KMS-11 (cell line): ENCODE data around the gene THAP2.

Experiments
- H2AFZ ChIP-seq: fragments of 200-600 bp; sonication (generic); 2 replicates; pipeline ENCODE4 v1.6.1; 2016; ENCODE audit warnings: antibody characterized with exemption, mixed run types, low read depth
- H3K27ac ChIP-seq: fragments of 200-600 bp; sonication (generic); 2 replicates; pipeline ENCODE4 v1.6.1; 2016; ENCODE audit warnings: mild to moderate bottlenecking, mixed run types
- H3K27me3 ChIP-seq: fragments of 200-600 bp; sonication (generic); 2 replicates; pipeline ENCODE4 v1.6.1; 2017; ENCODE audit warnings: mild to moderate bottlenecking, low read depth, mixed run types, moderate library complexity; ENCODE audit not compliant: insufficient read depth
- H3K36me3 ChIP-seq: fragments of 200-600 bp; sonication (generic); 2 replicates; pipeline ENCODE4 v1.6.1; 2017; ENCODE audit warnings: mild to moderate bottlenecking, mixed run types; ENCODE audit not compliant: insufficient read depth
- H3K4me1 ChIP-seq: fragments of 200-600 bp; sonication (generic); 2 replicates; pipeline ENCODE4 v1.6.1; 2016; ENCODE audit warnings: mild to moderate bottlenecking, low read depth, mixed run types; ENCODE audit not compliant: poor library complexity, severe bottlenecking
- H3K4me2 ChIP-seq: fragments of 200-600 bp; sonication (generic); 2 replicates; pipeline ENCODE4 v1.7.0; 2016; ENCODE audit warnings: mild to moderate bottlenecking, mixed run types
- H3K4me3 ChIP-seq: fragments of 200-600 bp; sonication (generic); IDR thresholded peaks from 2 replicates; pipeline ENCODE4 v1.6.1; 2017; ENCODE audit warnings: low read depth, low read length, mixed read lengths; ENCODE audit not compliant: insufficient read depth
- H3K79me2 ChIP-seq: fragments of 200-600 bp; sonication (generic); 2 replicates; pipeline ENCODE4 v1.6.1; 2016; ENCODE audit warnings: low read depth, mixed run types; ENCODE audit not compliant: insufficient read depth
- H3K9ac ChIP-seq: fragments of 200-600 bp; sonication (generic); 2 replicates; pipeline ENCODE4 v1.6.1; 2016; ENCODE audit warnings: mild to moderate bottlenecking, mixed run types
- H4K20me1 ChIP-seq: fragments of 200-600 bp; sonication (generic); 2 replicates; pipeline ENCODE4 v1.6.1; 2016; ENCODE audit warnings: mild to moderate bottlenecking, mixed run types; ENCODE audit not compliant: insufficient read depth
- TF ChIP-seq, protein P1 (sequence below): fragments of 200-600 bp; sonication (generic); conservative IDR thresholded peaks from 2 replicates; pipeline ENCODE4 v1.6.1; 2017; ENCODE audit warnings: low read depth, mild to moderate bottlenecking, antibody characterized with exemption, low read length, moderate library complexity, mixed read lengths

THAP2 gene

GRCh38 chr12:71639341-71639760, 24.8 kb upstream of the THAP2 start:
- Histone ChIP-seq H3K36me3 (peaks cover 36% of the 10 kb centered on the region; the same call in 1 of the 2 replicates), H3K4me1 (peaks cover 18% of the 10 kb centered on the region), H4K20me1 (no peaks in the 10 kb centered on the region), H3K4me3 (no peak overlapping the region), H2AFZ (no peak overlapping the region), H3K79me2 (no peaks in the 10 kb centered on the region), H3K9ac (no peak overlapping the region), H3K27me3 (no peaks in the 10 kb centered on the region), H3K4me2 (no peak overlapping the region), H3K27ac (no peak overlapping the region; the same call in 1 of the 2 replicates)
- TF ChIP-seq, protein P1, sequence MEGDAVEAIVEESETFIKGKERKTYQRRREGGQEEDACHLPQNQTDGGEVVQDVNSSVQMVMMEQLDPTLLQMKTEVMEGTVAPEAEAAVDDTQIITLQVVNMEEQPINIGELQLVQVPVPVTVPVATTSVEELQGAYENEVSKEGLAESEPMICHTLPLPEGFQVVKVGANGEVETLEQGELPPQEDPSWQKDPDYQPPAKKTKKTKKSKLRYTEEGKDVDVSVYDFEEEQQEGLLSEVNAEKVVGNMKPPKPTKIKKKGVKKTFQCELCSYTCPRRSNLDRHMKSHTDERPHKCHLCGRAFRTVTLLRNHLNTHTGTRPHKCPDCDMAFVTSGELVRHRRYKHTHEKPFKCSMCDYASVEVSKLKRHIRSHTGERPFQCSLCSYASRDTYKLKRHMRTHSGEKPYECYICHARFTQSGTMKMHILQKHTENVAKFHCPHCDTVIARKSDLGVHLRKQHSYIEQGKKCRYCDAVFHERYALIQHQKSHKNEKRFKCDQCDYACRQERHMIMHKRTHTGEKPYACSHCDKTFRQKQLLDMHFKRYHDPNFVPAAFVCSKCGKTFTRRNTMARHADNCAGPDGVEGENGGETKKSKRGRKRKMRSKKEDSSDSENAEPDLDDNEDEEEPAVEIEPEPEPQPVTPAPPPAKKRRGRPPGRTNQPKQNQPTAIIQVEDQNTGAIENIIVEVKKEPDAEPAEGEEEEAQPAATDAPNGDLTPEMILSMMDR = no peak; the same call in 1 of the 2 replicates

DNA sequence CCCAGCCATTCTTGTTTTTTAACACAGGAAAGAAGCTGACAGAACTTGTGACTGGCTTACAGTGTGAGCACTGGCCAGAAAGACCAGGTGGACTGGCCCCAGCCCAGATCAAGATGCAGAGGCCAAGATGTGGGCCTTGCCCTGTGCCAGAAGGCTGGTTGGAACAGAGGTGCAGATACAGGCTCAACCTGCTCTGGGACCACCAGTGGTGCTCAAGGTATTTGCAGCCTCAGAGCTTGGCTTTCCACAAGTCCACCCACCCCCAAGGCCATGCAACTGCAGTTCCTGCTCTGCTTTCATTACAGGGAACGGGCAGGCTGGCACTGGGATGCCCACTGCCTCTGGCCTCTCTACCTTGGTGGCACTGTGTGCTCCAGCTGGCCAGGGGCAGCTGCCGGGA, 23.8 kb upstream of the THAP2 start:
- Histone ChIP-seq H3K4me1 (peaks cover 18% of the 10 kb centered on the region), H2AFZ (no peak overlapping the region), H4K20me1 (no peaks in the 10 kb centered on the region), H3K36me3 (peaks cover 26% of the 10 kb centered on the region; the same call in 1 of the 2 replicates), H3K4me3 (no peak overlapping the region), H3K4me2 (no peak overlapping the region), H3K9ac (no peak overlapping the region), H3K79me2 (no peaks in the 10 kb centered on the region), H3K27me3 (no peaks in the 10 kb centered on the region), H3K27ac (no peak overlapping the region)
- TF ChIP-seq, protein P1 = no peak

DNA sequence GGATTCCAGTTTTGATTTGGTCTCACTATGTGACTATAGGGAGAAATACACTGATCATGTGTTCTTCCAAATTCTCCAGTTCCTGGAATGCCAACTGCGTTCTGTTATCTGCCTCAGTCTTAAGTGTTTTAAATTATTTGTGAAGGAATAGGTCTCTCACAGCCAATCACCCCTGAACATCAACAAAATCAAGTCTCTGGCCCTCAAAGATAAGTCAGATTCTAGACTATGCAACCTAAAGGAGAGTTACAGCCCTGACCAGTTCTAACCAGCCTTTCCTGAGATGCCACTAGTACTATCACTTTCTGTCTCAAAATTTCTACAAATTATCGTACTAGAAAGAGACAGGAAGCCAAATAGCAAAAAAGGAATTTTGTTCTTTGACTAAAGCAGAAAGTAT, 22.7 kb upstream of the THAP2 start:
- Histone ChIP-seq H3K4me3 (no peak overlapping the region), H3K4me2 (no peak overlapping the region), H3K27ac (no peak overlapping the region), H3K27me3 (no peaks in the 10 kb centered on the region), H2AFZ (no peak overlapping the region), H3K9ac (no peak overlapping the region), H4K20me1 (no peaks in the 10 kb centered on the region), H3K4me1 (peaks cover 18% of the 10 kb centered on the region), H3K79me2 (no peaks in the 10 kb centered on the region), H3K36me3 (peaks cover 24% of the 10 kb centered on the region; the same call in 1 of the 2 replicates)
- TF ChIP-seq, protein P1 = no peak

DNA sequence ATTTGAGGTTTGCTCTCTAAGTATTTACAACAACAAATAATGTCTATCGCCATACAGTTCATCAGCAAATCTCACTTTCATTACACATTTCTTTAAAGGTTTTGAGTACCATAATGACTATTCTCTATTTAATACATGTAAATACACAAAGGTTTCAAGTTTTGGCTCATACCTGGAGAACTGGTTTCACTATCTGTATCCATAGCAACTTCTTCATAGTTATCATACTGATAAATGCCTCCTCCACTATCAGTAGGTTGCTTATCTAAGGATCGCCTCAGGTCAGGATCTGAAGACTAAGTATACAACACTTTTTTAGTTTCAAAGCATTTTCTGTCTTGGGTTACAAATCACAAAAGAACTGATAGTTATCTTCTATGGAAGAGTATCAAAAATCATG, 21.8 kb upstream of the THAP2 start:
- H3K27me3 ChIP-seq = no peaks in the 10 kb centered on the region
- TF ChIP-seq, protein P1 = no peak
- H4K20me1 ChIP-seq = no peaks in the 10 kb centered on the region
- H3K9ac ChIP-seq = no peak overlapping the region
- no peak overlapping the region for H3K27ac ChIP-seq
- no peak overlapping the region for H2AFZ ChIP-seq
- peaks cover 24% of the 10 kb centered on the region; the same call in 1 of the 2 replicates for H3K36me3 ChIP-seq
- H3K4me2 ChIP-seq = no peak overlapping the region
- H3K4me3 ChIP-seq = no peak overlapping the region
- peaks cover 12% of the 10 kb centered on the region for H3K4me1 ChIP-seq
- no peaks in the 10 kb centered on the region for H3K79me2 ChIP-seq
